HG03469 (cell line): ENCODE data around the gene ZFYVE28.
"Not testable (repeated sequence)": the region's sequence is repeated elsewhere in the genome, so short reads cannot be mapped to it uniquely, and the experiment has no call there.

ENCODE experiments used
- ATAC-seq: cut with Tn5 transposase; IDR thresholded peaks from one replicate; pipeline ENCODE4 v1.9.1; 2021; ENCODE audit warnings: mild to moderate bottlenecking, moderate library complexity, moderate number of reproducible peaks; ENCODE audit not compliant: unreplicated experiment

Gene ZFYVE28

DNA sequence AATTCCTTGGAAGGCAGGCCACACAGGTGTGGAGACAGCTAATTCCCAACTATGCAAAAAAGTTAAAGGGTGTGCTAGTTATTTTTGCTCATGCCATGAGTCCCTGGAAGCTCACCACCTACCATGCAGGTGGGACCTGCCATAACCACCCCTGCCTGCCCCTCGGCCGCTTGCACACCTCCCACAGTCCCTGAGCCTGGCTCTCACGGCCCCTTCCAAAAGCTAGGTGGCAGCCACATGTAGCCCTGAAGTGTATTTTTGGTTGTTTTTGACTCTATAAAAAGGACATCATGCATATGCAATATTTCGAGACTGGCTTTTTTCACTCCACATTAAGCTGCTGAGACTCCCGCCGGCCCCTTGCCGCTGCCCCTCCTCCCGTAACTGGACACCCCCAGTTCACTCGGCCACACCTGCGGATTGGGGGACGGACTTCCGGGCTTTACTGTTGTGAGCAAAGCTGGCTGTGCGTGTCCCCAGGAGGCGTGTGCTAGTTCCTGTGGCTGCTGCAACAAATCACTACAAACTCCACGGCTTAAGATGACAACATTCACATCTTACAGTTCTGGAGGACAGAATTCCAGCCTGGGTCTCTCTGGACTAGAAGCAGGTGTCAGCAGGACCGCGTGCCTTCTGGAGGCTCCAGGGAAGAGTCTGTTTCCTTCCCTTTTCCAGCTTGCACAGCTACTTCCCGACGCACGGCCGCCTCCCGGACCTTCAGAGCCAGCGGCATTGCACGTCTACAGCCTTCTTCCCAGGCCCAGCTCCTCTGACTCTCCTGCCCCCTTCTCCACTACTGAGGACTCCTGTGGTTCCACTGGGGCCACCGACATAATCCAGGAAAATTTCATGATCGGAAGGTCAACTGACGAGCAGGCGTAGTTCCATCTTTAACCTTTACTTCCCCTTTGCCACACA, 24.8 kb downstream of the ZFYVE28 start:
- ATAC-seq, result no peak

DNA sequence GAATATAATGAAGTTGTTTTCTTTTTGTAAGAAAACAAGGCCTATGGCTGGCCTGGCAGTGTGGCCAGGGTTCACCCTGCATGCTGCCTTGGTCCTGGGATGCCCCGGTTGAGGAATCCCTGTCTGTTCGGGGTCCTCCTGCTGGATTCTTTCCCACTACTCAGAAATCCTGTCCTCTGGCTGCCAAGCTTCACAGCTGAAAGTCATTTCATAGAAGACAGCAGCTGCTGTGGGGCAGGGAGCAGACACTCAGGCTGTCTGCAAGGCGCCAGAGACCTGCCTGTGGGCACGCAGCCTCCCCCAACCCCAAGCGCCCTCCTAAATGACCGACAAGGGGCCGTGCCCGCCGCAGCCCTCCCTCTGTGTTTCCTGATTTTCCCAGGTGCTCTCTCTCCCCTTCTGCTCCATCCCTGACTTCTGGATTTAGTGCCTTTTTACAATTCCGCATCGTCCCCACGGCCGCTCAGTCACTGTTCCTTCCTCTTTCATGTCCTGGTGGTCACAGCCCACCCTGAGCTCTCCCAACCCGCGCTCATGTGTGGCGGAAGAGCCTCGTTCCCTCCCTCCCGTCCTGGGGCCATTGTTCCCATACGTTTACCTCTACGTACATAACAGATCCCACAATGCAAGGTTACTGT, 27.5 kb downstream of the ZFYVE28 start:
- ATAC-seq, result no peak

DNA sequence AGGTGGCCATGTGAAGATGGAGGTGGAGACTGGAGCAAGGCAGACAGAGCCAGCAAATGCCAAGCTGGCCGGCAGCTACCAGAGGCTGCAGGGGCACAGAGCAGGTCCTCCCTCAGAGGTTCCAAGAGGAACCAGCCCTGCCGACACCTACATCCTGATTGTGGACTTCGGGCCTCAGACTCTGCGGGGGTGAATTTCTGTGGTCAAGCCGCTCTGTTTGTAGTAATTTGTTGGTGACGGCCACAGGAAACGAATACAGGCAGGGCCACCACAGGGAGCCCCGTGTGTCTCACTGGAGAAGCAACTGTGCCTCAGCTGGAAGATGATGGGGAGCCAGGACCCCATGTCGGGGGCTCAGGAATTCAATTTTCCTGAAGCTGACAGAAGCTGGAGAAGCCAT, 28.3 kb downstream of the ZFYVE28 start:
- ATAC-seq, result no peak

DNA sequence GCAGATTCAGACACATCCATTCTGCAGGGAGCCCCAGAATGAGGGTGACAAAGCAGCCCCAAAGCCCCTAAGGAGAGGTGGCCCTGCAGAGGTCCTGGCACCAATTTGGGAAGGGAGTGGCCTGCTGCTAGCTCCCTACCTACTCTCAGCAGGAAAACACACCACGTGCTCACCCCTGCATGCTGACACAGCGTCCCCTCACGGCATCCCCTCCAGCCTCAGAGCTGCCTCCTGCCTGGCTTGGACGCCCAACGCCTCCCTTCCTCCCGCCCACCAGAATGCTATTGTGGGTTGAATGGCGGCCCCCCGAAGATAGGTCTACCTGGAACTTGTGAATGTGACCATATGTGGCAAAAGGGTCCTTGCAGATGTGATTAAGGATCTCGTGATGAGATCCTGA, 28.8 kb downstream of the ZFYVE28 start:
- no peak for ATAC-seq

DNA sequence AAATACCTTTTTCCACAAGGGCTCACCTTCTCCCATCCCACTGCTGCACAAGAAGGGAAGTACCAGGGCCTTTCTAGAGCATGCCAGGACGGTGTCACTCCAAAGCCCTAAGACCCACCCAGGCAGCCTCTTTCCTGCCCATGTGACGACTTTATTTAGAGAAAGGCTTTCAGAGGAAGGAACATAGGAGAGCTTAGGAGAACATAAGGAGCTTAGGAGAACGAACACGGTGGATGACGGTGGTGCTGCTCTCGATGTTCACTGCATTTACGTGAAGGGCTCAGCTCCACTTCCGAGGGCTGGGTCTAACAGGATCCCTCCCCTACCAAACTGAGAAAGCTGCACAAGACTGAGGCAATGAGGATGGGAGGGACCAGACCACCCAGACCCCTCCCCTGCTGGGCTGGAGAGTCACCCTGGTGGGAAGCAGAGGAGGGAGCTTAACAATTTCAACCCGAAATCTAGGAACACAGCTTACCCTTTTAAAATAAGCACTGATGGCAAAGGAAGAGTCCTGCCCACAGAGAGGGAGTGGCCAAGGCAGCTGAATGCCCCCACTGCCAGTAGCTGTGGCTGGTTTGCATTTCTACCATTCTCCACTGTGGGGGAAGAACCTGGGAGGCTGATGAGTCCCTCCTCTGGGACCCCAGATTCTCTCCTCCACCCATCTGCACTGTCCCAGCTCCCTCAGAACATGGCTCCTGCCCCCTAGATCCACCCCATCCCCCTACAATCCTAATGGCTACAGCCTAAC, 29.8 kb downstream of the ZFYVE28 start:
- no peak for ATAC-seq

DNA sequence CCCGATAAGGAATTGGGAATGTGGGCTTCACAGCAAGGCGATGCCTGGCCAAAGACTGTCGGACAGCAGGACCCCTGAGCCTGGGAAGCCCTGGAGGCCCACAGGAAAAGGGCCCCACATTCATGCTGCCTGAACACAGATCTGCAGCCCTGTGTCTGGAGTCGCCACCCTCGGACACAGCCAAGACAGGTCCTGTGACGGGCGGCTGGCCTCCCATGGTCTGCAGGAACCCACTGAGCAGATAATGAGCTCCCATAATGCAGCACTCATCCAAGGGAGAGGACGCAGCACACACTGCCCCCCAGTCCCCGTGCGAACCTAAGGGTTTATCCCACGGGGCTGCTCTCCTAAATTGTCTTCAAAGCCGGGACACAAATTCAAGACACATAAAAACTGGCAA, 30.6 kb downstream of the ZFYVE28 start:
- ATAC-seq, result no peak

DNA sequence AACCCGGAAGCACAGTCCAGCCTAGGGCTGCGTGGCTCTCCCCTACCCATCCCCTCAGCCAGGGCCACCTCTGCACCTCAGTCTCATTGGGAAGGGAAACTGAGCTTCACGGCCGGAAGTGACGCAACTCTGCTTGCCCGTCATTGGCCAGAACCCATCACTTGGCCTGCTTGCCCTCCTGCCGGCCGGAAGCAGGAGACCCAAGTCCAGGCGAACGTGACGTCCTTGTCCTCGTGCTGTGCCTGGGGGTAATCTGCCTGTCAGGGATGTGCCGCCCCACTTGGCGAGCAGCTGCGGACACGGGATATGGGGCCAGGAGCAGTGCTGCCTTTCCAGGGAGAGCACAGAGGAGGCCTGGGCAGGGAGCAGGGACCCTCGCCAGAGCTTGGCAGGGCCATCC, 31.2 kb downstream of the ZFYVE28 start:
- ATAC-seq, result no peak

DNA sequence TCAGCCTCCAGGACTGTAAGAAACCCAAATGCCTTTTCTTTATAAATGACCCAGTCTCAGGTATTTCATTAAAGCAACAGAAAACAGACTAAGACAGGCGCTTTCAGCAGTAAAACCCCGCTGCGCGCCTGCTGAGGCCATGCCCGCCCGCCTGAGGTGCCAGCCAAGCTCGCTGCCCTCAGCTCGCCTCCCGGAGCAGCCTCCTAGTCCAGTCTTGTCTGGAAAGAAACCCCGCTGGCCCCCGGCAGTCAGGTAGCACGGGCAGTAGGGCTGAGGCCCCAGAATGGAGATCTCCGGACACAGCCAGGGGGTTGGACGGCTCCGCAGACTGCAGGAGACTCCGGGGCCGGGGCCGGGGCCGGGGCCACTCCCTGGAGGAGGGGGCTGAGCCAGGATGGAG, 31.7 kb downstream of the ZFYVE28 start:
- no peak for ATAC-seq

DNA sequence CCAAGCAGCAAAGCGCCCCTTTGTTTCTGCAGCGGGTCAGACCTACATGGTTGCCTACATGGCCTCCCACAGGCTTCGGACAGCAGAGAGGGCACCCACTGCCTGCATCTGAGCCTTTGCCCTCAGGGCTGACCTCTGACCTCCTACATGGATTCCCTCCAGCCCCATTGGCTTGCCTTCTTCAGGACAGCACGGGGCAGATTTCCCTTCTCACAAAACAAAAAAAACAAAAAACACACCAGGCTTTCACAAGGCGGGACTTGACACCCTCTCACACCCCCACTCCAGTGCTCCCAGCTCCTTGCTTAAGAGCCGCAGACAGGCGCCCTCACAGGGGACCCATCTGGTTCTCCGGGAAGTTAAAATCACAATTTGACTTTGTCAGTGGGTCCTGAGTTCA, 32.9 kb downstream of the ZFYVE28 start:
- no peak for ATAC-seq

DNA sequence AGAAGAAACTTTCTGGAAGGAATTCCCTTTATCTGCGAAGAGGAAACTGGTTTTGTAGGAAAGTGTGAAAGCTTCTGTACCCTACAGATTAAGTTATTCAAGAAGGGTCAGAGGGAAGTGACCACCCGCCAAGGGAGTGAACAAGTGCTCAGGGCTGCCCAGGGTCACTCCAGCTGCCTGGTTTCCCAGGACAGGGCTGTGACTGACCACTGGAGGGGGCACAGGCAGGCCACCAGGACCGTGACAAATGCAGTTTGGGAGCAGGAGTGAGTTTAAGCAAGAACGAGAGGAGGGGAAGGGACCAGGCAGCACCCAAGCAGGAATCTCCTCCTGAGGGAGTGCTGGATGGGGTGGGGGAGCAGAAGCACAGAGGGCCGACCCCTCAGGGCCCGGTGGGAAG, 34.2 kb downstream of the ZFYVE28 start:
- no peak for ATAC-seq

DNA sequence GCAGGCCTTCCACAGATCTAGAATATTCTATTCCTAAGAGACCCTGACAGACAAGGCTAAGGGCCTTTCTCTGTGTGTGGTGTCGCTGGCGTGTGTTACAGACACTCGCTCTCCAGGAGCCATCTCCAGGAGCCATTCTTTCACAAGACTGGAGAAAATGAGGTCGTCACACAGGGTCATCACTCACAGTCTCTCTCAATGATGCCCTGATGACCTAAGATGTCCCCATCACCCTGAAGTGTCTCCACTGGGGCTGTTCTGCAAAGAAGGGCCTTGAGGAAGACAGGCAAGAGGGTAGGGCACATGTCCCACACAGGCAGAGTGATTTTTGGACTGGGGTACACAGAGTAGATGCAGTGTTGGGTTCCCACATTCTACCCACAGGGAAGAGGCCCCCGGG, 34.7 kb downstream of the ZFYVE28 start:
- ATAC-seq, result no peak

DNA sequence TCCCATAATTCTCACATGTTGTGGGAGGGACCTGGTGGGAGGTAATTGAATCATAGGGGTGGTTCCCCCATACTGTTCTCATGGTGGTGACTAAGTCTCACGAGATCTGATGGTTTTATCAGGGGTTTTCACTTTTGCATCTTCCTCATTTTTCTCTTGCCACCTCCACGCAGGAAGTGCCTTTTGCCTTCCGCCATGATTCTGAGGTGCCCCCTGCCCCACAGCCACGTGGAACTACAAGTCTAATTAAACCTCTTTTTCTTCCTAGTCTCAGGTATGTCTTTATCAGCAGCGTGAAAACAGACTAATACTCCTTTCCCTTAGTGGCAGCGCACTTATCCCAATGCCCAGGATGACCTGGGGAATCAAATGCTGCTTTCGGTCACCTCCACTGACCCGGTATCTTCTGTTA, 35.2 kb downstream of the ZFYVE28 start:
- not testable (repeated sequence) for ATAC-seq

DNA sequence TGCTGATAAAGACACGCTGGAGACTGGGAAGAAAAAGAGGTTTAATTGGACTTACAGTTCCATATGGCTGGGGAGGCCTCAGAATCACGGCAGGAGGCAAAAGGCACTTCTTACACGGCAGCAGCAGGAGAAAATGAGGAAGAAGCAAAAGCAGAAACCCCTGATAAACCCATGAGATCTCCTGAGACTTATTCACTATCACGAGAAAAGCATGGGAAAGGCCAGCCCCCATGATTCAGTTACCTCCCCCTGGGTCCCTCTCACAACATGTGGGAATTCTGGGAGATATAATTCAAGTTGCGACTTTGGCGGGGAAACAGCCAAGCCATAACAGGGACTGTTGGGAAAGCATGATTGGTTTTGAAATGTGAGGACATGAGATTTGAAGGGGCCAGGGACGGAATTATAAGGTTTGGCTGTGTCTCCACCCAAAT, 35.7 kb downstream of the ZFYVE28 start:
- not testable (repeated sequence) for ATAC-seq

DNA sequence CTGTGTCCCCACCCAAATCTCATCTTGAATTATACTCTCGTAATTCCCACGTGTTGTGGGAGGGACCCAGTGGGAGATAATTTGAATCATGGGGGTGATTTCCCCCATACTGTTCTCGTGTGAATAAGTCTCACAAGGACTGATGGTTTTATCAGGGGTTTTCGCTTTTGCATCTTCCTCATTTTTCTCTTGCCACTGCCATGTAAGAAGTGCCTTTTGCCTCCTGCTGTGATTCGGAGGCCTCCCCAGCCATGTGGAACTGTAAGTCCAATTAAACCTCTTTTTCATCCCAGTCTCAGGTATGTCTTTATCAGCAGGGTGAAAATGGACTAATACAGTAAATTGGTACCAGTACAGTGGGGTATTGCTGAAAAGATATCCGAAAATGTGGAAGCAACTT, 37.9 kb downstream of the ZFYVE28 start:
- ATAC-seq, result not testable (repeated sequence)

DNA sequence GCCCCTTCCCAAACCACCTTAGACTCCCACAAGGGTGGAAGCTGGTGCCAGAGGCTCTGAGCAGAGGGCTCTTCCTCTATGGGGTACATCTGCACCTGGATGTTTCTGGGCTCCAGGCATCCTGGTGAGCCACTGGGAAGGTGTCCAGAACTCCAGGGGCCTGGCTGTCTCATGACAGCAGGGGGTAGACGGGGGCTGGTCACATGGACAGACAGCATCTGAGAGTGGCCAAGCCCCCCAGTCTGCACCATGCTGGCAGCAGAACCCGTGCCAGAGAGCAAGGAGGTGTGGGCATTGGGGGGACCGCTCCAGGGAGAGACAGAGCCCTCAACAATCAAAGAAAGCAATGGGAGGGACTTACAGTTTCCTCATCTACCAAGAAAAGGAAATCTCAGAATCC, 39.5 kb downstream of the ZFYVE28 start:
- ATAC-seq, result no peak

DNA sequence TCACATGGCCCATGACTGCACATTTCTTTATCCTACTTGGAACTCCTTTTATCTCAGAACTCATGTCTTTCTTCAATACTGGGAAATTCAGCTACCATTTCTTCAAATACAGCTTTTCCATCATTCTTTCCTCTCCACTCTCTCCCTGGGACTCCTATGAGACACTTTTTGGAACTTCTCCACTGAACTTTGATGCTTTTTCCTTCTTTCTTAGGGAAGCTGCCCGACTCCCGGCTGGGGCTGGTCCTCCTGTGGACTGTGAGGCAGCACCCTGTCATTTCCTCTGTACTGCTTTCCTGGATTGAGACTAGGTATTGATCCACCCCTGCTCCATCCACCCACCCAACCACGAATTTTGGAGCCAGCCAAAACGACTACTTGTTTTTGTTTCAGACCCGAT, 40.0 kb downstream of the ZFYVE28 start:
- ATAC-seq, result no peak

DNA sequence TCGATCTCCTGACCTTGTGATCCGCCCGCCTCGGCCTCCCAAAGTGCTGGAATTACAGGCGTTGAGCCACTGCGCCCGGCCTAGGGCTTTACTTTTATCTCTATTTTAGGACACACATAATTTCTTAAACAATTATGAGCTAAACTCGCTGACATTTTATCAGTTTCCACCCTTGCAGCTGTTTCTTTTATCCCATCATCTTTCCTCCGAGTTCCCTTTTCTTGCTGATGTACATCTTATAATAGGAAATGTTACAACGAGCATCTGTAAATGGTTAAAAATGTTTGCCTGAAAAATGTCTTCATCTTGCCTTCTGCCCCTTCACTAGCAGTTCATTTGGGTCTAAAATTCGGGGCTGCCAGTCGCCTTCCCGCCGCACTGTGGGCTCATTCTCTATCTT, 41.2 kb downstream of the ZFYVE28 start:
- no peak for ATAC-seq

DNA sequence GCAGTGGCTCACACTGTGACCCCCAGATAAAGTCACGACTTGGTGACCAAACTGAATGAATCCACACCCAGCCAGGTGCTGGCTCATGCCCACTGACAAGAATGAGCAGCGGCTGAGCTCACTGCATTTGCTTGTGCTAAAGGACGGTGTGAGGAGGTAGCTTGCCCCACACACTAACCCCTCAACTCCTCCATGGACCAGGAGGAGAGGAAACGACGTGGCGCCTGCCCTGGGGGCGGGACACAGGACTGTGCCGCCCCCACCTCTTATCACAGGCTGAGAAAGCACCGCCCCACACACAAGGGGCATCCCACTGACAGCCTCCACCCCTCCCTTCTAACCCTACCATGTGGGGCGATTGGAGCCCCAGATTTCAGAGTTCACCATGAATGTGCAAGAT, 43.0 kb downstream of the ZFYVE28 start:
- ATAC-seq, result no peak

DNA sequence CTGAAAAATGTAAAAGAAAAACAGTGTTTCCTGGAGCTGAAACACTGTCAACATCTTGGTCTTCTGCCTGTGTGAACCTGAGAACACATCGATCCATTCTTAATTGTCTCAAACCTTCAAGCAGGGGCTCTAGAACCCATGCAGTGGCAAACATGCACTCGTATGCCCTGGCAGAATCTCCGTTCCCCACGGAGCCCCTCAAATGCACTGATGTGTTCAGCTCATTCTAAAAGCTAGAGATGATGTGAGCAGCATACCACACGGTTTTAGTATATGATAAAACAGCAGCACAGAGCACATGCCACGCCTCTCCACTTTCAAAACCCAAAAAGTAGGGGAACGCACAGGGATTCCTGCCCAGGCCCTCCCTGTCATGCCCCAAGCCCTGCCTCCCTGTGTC, 44.9 kb downstream of the ZFYVE28 start:
- ATAC-seq, result no peak

DNA sequence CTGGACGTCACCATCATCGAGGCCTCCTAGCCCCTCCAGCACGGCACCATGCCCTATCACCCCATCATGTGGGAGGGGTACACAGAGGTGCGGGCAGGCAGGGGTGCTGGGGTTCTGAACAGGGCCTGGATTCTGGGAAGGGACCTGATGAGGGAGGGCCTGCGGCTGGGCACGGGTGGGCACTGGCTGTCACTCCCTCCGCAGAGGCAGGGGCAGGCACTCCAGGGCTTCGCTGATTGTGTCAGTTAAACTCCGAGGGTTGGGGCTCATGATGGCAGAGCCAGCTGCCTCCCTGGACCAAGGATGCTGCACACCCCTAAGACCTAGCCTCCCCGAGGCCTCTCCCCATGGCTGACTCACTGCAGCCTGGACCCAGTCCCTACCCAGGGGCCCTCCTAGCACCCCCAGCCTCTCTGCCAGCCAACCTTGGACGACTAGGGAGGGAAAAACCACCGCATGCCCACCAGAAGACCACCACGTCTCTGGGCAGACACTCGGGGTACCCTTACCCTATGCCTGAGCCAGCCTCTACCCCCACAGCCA, 45.9 kb downstream of the ZFYVE28 start:
- no peak for ATAC-seq

DNA sequence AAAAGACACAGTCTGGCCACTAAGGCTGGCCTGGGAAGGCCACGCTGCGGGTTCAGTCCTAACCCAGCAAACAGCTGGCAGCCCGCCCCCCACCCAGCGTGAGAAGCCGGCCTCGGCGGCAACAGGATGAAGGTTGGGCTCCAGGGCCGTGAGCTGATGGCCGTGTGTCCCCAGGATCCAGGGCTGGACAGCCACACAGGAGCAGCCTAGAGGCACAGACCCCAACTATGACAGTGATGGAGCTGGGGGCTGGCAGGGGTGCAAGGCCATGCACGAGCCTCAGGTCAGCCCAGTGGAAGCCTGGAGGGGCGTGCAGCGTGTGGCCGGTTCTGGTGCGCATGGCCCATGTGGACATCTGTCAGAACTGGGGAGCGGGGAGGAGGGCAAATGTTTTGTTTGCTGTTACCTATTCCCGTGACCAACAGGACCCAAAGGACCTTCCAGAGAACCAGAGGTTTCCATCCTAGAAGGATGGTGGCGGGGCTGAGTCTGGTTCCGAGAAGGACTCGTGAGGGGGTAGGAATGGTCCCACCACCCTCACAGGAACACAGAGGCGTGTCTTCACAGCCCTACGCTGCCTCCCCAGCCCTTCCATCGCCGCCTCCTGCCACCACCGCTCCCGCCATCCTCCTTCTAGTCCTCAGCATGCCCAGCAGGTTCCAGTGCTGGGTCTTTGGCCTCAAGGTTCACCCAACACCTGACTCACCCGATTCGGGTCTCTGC, 46.5 kb downstream of the ZFYVE28 start:
- no peak for ATAC-seq
